Measurements from ENCODE around the gene UFSP1. TPM values are rescaled to one million over a fixed set of nuclear protein-coding genes. Genes with fewer than 3 reads are reported as not detected.

The UFSP1 gene
- total and polyA plus RNA-seq, 12 donors = 2.5 to 12.7 (median 5.9) TPM

DNA sequence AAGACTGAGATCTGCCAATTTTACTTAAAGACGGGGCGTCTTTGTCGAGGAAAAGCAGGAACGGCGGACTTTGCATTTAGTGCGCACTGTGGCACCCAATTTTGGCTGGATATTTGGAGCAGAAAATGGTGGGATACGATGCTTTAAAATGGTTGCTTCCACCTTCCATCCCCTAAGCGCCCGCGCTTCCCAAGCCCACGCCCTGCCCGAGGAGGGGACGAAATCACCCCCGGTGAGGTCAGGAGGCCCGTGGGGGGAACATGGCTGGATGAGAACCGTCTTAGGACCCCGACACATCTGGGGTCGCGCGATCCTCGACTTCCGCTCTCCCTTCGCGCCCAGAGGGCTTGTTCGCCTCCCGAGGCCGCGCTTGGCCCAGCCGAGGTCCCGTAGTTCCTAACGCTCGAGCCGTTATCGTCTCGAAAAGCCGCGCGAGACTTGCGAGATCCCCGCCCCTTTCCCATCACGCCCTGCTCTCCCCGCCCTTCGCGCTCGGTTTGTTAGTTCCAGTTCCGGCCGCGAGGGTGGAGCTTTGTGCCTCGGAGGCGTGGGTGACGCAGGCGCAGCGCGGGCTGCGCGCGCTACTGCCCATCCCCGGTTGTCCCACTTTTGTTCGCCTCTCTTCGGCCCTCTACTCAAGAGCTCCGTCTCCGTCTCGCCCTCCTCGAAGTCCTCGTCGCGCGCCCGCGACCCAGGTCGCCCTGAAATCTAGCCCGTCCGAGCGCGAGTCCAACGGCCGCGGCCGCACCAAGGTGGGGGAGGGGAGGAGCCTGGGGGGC, 14.7 kb downstream of the UFSP1 start, which contains the start of gene SRRT:
SRRT (plus strand) TSS at position 527 of the 779 bp plus-strand sequence. CDS start 488 bp downstream, outside the sequence.
- peaks cover 0 to 58% of the 10 kb centered on the region in 2 donors for H3K36me3 ChIP-seq (replicated peaks in 1 of 2)
- intact Hi-C loops (cut with DNase I) = no loop called here
- TF ChIP-seq, protein P1, sequence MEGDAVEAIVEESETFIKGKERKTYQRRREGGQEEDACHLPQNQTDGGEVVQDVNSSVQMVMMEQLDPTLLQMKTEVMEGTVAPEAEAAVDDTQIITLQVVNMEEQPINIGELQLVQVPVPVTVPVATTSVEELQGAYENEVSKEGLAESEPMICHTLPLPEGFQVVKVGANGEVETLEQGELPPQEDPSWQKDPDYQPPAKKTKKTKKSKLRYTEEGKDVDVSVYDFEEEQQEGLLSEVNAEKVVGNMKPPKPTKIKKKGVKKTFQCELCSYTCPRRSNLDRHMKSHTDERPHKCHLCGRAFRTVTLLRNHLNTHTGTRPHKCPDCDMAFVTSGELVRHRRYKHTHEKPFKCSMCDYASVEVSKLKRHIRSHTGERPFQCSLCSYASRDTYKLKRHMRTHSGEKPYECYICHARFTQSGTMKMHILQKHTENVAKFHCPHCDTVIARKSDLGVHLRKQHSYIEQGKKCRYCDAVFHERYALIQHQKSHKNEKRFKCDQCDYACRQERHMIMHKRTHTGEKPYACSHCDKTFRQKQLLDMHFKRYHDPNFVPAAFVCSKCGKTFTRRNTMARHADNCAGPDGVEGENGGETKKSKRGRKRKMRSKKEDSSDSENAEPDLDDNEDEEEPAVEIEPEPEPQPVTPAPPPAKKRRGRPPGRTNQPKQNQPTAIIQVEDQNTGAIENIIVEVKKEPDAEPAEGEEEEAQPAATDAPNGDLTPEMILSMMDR (IDR thresholded peaks at IDR 0.05) = peak; percentile 34 to 84 (median 76)
- peak; percentile 79 to 95 for TF ChIP-seq POLR2A (IDR thresholded peaks at IDR 0.05)
- no peaks in the 10 kb centered on the region for H3K9me3 ChIP-seq (replicated peaks in 1 of 3)
- H3K27ac ChIP-seq = peak within 1 kb of the TSS; percentile 90 to 98 (median 93)
- peak; percentile 98 to 99 (median 99) for DNase-seq
- 2 to 7% (median 3%) methylated on average over 30 to 79 of the region's 79 CpGs for WGBS, 4 donors
- H3K4me1 ChIP-seq (replicated peaks in 1 of 2) = peaks cover 17 to 43% of the 10 kb centered on the region in 2 donors
- no peaks in the 10 kb centered on the region for H3K27me3 ChIP-seq
- peak within 1 kb of the TSS; percentile 71 to 99 (median 98) for H3K4me3 ChIP-seq

DNA sequence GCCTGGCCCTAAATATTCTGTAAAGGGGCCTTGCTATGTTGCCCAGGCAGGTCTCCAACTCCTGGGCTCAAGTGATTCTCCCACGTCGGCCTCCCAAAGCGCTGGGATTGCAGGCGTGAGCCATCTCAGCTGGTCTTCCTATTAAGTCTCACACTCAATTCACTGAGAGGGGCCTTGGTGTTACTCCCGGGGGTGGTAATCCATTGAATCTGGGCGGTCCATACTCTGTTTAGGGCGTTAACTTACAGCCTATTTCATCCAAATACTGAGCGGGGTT, 15.3 kb downstream of the UFSP1 start:
- intact Hi-C loops (cut with DNase I) = no loop called here
- peak overlapping the region in 3 of 4 donors; percentile 32 to 99 (median 96) for H3K4me3 ChIP-seq
- peaks cover 16 to 37% of the 10 kb centered on the region in 2 donors for H3K4me1 ChIP-seq (replicated peaks in 1 of 2)
- TF ChIP-seq POLR2A (IDR thresholded peaks at IDR 0.05) = no peak
- TF ChIP-seq, protein P1 (IDR thresholded peaks at IDR 0.05) = no peak
- peak overlapping the region; percentile 70 to 94 (median 93) for H3K27ac ChIP-seq
- peaks cover 0 to 56% of the 10 kb centered on the region in 2 donors for H3K36me3 ChIP-seq (replicated peaks in 1 of 2)
- no peaks in the 10 kb centered on the region for H3K27me3 ChIP-seq
- WGBS, 4 donors = 60 to 67% (median 65%) methylated on average over 6 to 8 of the region's 8 CpGs
- H3K9me3 ChIP-seq (replicated peaks in 1 of 3) = no peaks in the 10 kb centered on the region
- DNase-seq = no peak

- no peak for TF ChIP-seq POLR2A (IDR thresholded peaks at IDR 0.05)
- TF ChIP-seq, protein P1 (IDR thresholded peaks at IDR 0.05) = no peak
- peak overlapping the region in 1 of 4 donors; percentile 96 for H3K4me3 ChIP-seq
- no peaks in the 10 kb centered on the region for H3K27me3 ChIP-seq
- WGBS, 4 donors = 80 to 91% (median 87%) methylated on average over 6 to 10 of the region's 10 CpGs
- H3K9me3 ChIP-seq (replicated peaks in 1 of 3) = no peaks in the 10 kb centered on the region
- intact Hi-C loops (cut with DNase I) = no loop called here
- peaks cover 0 to 53% of the 10 kb centered on the region in 2 donors for H3K36me3 ChIP-seq (replicated peaks in 1 of 2)
- H3K27ac ChIP-seq = peak overlapping the region in 4 of 5 donors; percentile 90 to 94 (median 93)
- peaks cover 16 to 35% of the 10 kb centered on the region in 2 donors for H3K4me1 ChIP-seq (replicated peaks in 1 of 2)
- DNase-seq = no peak
Measured at GRCh38 chr7:100873599-100874299, 15.8 kb downstream of the UFSP1 start.

- Histone ChIP-seq H3K4me1 (replicated peaks in 1 of 2) (peaks cover 23 to 25% of the 10 kb centered on the region in 2 donors), H3K27me3 (no peaks in the 10 kb centered on the region), H3K36me3 (replicated peaks in 1 of 2) (peaks cover 0 to 28% of the 10 kb centered on the region in 2 donors), H3K27ac (peak overlapping the region; percentile 82 to 99 (median 96)), H3K9me3 (replicated peaks in 1 of 3) (no peaks in the 10 kb centered on the region), H3K4me3 (peak overlapping the region; percentile 43 to 97 (median 86))
- DNase-seq = no peak
- WGBS, 4 donors = 22 to 35% (median 27%) methylated on average over 17 to 27 of the region's 27 CpGs
- TF ChIP-seq, protein P1 (IDR thresholded peaks at IDR 0.05) = no peak
- TF ChIP-seq POLR2A (IDR thresholded peaks at IDR 0.05) = no peak
- intact Hi-C loops (cut with DNase I) = no loop called here
Measured at GRCh38 chr7:100867776-100868485, 21.6 kb downstream of the UFSP1 start.
